ENCODE data around the gene C2orf69.

DNA sequence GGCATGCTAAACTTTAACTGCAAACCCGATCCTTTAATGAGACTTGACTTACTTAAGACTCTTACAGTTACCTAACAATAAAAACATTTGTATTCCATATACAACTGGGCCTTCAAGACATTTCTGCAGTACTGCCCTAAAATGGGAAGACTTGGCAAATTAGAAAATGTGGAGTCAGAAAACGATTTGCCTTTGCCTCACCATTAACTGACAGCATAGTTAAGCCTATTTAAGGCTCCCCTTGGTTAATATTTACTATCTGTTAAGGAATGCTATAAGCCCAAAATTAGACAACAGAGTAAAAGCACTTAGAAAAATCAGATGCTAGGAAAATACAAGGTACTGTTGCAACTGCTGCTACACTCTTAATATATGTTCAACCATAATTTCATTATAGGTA lies 25.5 kb downstream of the C2orf69 start:
- TF ChIP-seq, protein P1, sequence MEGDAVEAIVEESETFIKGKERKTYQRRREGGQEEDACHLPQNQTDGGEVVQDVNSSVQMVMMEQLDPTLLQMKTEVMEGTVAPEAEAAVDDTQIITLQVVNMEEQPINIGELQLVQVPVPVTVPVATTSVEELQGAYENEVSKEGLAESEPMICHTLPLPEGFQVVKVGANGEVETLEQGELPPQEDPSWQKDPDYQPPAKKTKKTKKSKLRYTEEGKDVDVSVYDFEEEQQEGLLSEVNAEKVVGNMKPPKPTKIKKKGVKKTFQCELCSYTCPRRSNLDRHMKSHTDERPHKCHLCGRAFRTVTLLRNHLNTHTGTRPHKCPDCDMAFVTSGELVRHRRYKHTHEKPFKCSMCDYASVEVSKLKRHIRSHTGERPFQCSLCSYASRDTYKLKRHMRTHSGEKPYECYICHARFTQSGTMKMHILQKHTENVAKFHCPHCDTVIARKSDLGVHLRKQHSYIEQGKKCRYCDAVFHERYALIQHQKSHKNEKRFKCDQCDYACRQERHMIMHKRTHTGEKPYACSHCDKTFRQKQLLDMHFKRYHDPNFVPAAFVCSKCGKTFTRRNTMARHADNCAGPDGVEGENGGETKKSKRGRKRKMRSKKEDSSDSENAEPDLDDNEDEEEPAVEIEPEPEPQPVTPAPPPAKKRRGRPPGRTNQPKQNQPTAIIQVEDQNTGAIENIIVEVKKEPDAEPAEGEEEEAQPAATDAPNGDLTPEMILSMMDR (conservative IDR thresholded peaks at IDR 0.05; ENCODE audit: low read length) = no peak
- TF ChIP-seq EZH2phosphoT487 (IDR thresholded peaks at IDR 0.05; ENCODE audit: borderline replicate concordance, low read depth, low read length) = no peak
